OCI-LY3 (cell line): ENCODE data around the gene RNU2-1.

Experiments
- CTCF ChIP-seq: fragments of 200-600, 300-600 bp; sonication (generic); IDR thresholded peaks from 2 replicates; pipeline ENCODE4 v1.5.1; 2014; ENCODE audit warnings: antibody characterized with exemption, low read length, low read depth
- EZH2phosphoT487 ChIP-seq: fragments of 200-600 bp; shearing (Covaris generic); IDR thresholded peaks from 2 replicates; pipeline ENCODE4 v1.6.1; 2018; ENCODE audit warnings: antibody characterized with exemption, mixed run types, low read depth

- TF ChIP-seq EZH2phosphoT487 = no peak
- TF ChIP-seq CTCF = no peak
Observed at GRCh38 chr17:43183921-43184320, 49.9 kb downstream of the RNU2-1 start.
